NCI-H748 treated with DMSO at 0.1 percent for 48 hours (cell line): ENCODE results near the gene SYNPO2.
"Not testable (repeated sequence)": the region's sequence is repeated elsewhere in the genome, so short reads cannot be mapped to it uniquely, and the experiment has no call there.

Experiments
- DNase-seq: peaks from one replicate; lab custom pipeline; 2025; lab: John Stamatoyannopoulos, UW

SYNPO2 gene

DNA sequence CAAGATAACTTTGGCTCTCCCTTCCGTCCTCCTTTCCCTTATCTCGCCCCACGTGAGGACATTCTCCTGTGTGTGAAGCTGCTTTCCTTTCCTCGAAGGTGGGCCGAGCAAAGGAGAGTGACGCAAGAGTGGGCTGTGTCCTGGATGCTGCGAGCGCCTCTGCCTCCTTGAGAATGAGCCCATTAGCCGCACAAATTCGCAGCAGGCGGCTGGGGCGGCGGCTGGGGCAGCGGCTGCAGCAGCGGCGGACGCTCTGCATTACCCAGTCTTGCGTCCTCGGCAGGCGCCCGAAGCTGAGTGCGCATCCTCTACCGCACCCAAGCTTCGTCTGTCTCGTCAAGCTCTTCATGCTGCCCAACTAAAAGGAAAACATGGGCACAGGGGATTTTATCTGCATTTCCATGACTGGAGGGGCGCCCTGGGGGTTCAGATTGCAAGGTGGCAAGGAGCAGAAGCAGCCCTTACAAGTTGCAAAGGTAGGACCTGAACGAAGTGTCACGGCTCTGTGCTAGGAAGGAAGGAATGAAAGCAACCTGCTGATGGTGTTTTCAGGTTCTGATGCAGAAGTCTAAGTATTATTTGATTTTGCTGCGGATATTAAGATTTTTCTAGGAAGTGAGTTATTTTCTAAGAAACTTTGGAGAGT lies at the start of gene SYNPO2:
Gene SYNPO2 (plus strand): TSS at position 189 of the 646 bp plus-strand sequence. CDS start 183 bp downstream, at position 372.
- peak; percentile 61 for DNase-seq

- no peak for DNase-seq
Observed at GRCh38 chr4:118839221-118839927, 49.3 kb upstream of the SYNPO2 start.

DNA sequence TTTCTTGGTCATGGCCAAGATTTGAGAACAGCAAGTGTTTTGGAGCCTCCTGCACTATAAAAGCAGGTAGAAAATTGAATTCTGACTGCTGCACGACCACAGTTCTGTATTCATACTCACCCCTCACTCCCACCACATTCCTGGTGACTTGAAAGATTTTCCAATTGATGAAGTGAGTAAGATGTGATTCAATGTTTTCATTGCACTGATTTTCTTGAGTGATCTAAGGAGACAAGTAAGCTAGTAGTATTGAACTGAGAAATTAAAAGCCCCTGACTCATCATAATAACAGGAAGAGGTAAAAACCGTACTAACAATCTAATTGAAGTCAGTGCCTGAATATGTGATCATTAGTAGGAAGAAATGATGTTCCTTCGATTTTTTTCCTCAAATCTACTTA lies 46.6 kb upstream of the SYNPO2 start:
- no peak for DNase-seq

DNA sequence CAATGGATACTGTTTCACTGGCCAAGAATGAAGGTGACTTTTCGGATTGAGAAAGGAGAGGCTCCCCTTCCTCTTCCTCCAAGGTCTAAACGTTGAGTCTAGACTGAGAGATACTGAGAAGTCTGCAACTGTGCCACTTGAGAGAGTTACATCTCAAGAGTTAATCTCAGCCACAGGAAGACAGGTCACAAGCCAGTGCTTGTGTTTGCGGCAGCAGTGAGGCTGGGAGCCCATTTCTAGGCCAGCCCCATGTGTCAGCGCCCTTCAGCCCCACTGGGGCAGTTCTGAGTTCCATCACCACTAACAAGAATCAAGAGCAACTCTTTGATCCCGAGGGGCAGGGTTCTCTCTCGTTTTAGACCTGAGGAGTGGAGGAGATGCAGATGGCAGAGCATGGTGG lies 45.4 kb upstream of the SYNPO2 start:
- DNase-seq = no peak

DNA sequence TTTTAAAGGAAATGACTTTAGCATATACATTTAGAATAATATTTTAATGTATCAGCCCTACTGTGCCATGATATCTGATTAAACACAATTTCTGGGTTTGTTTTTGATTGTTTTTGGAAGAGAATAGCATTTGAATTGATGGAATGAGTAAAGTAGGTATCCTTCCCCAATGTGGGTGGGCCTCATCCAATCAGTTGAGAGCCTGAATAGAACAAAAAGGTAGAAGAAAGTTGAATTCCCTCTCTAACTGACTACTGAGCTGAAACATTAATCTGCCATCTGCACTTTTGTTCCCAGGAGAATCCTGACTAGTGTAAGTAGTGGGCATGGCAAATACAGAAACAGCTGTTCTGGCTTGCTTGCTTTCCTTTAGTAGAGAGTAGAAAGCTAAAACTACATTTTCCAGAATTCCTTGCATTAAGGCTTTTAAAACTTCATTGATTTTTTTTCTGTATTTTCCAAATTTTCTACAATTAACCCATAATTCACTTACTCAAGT lies 43.1 kb upstream of the SYNPO2 start:
- no peak for DNase-seq

- DNase-seq = no peak
Observed at GRCh38 chr4:118846979-118847378, 41.7 kb upstream of the SYNPO2 start.

DNA sequence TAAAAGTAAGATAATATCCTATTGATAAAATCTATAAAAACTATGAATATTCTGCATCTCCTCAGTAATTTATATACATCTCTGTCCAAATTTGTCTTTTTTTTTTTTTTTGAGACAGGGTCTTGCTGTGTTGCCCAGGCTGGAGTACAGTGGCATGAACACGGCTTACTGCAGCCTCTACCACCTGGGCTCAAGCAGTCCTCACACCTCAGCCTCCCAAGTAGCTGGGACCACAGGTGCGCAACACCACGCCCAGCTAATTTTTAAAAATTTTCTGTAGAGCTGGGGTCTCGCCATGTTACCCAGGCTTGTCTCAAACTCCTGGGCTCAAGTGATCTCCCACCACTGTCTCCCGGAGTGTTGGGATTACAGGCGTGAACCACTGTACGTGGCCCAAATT lies 40.4 kb upstream of the SYNPO2 start:
- no peak for DNase-seq

- DNase-seq = no peak
Observed at GRCh38 chr4:118848901-118849300, 39.8 kb upstream of the SYNPO2 start.

GRCh38 chr4:118849867-118850487 lies 38.7 kb upstream of the SYNPO2 start:
- DNase-seq = no peak

GRCh38 chr4:118850488-118851173 lies 38.0 kb upstream of the SYNPO2 start:
- DNase-seq = peak; percentile 8

- no peak for DNase-seq
Observed at GRCh38 chr4:118857760-118858159, 30.9 kb upstream of the SYNPO2 start.

DNA sequence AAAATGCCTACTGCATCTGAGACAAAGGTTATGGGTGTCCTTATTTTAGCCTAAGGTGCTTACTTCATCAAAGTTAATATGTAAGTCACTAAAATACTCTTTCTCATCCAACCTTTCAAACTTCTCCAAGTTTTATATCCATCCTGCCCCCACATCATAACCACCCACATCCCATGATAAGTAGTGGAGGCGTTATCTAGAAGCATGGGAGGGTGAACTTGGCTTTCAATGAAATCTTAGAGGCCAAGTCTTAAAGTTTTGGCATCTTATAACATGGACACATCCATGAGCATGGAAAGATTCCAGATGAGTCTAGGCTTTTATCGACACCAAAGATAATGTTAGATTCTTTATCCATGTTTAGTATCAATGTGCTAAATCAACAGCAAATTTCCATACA lies 29.9 kb upstream of the SYNPO2 start:
- no peak for DNase-seq

GRCh38 chr4:118865091-118865708 lies 23.5 kb upstream of the SYNPO2 start:
- peak; percentile 26 for DNase-seq

DNA sequence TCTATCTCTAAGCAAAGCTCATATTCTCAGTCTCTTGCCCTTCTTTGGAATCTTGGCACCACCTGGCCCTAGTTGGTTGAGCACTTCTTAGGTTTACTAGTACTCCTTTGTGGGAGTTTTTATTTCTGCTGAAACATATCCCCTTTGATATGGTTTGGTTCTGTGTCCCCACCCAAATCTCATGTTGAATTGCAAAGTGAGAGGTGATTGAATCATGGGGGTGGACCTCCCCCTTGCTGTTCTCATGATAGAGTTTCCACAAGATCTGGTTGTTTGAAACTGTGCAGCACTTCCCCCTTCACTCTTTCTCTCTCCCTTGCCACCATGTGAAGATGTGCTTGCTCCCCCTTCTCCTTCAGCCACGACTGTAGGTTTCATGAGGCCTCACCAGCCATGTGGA lies 22.2 kb upstream of the SYNPO2 start:
- no peak for DNase-seq

DNA sequence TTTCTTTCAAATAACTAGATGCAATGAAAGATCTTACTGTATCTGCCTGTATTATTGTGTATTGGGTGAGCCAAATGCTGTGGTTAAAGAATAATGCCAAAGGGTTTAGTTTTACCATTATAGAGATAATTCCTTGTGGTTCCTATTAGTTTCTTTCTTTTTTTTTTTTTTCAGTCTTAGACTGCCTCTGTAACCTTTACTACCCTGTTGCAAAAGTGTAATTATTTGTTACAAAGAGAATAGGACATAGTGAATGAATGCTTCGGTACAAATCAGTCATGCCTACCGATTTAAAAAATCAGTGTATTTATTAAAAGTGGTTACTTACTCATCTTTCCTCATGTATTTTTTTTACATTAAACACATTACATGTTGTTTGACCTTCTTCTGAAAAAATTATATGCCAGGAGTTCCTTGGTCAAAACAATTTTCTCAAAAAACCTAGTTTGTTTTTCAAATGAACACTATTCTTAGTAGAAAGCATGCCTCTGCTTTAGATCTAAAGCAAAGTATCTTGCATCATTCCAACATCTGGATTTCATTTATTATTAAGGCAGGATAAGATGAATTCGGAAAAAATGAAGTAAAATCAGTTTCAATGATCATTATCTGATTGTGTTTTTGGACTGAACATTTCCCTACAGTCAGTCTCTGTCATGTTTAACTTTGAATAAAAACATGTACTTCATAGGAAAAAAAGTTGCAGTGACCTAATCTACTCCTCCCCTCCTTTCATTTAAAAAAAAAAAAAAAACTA lies 21.2 kb upstream of the SYNPO2 start:
- no peak for DNase-seq

DNA sequence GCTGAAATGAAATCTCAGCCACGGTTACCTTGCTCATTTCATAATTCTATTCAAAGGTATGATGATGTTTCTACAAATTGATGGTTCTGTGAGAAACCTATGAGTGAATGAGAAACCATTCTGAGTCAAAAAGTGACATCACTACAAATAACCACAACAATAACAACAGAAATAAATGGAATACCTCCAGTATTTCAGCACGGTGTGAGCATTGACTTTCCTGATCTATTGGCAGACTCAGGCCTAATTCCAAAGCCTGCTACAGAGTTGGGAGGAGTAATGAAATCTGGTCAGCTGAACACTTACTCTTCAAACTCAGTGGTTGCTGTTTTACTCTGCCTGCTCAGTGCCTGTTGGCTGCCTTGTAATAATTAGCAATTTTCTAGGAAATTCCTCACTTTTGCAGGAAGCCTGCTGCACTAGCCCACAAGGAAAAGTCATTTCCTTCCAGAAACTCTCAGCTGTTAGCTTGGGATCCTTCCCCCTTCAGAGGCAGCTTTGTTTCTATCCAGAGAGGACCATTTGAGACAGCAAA lies 18.8 kb upstream of the SYNPO2 start:
- no peak for DNase-seq

GRCh38 chr4:118872181-118872580 lies 16.5 kb upstream of the SYNPO2 start:
- DNase-seq = no peak

GRCh38 chr4:118877797-118878196 lies 10.9 kb upstream of the SYNPO2 start:
- no peak for DNase-seq

- DNase-seq = not testable (repeated sequence)
Observed at GRCh38 chr4:118878507-118878906, 10.1 kb upstream of the SYNPO2 start.

DNA sequence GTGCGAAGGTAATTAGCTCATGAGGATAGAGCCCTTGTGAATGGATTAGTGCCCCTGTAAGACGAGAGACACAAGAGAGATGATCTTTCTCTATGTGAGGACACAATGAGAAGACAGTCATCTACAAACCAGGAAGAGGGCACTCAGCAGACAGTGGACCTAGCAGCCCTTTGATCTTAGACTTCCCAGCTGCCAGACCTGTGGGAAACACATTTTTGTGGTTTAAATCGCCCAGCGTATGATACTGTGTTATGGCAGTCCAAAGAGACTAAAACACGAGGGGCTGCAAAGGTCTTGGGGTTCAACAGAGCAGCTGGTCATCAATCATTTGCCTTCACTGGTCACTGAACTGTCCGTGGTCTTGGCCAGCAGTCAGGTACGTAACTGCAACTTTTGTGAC lies 9.2 kb upstream of the SYNPO2 start:
- no peak for DNase-seq

DNA sequence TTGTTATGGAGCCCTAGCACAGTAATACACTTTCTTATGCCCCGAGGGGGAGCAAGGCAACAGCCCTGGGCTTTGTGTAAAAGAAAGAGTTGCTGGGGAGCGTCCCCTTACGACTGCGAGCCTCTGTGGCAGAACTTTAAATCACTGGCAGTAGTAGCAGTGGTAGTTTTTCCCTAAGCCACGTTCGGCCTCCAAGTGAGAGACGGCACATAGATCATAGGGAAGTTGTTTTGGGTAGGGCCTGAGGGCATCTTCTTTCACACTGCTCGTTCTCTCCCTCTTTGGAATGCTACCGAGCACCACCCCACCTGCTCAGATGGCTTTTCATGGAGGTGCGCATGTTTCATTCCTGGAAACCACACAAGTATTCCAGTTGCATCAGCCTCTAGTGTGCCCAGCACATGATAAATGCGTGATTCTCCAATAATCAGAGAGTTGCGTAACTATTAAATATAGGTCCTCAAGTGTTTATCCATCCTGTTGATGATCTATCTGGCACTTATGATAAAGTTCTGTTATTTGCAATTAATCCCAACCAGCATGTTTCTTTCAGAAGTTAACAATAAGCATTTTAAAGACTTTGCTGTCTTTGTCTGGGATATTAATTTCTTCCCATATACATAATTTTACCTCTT lies 7.0 kb upstream of the SYNPO2 start:
- DNase-seq = no peak
